Keratinocyte (primary cell): Measurements from ENCODE around the gene PPP1R36. TPM values are rescaled to one million over a fixed set of nuclear protein-coding genes. Genes with fewer than 3 reads are reported as not detected.

Experiments used
- DNase-seq: peaks from one replicate; pipeline ENCODE4 v3.0.0-alpha.2; 2011; ENCODE audit warnings: low read depth, missing footprints, low spot score
- FAIRE-seq: peaks from 2 replicates; lab custom pipeline; 2011; peaks lifted over from hg19 to GRCh38; lab: Jason Lieb, UNC
- H2AFZ ChIP-seq: 2 replicates; pipeline ENCODE4 v1.6.0; 2012; ENCODE audit warnings: low read length, control low read depth, inconsistent platforms; ENCODE audit not compliant: control insufficient read depth
- H3K27ac ChIP-seq: 2 replicates; pipeline ENCODE4 v1.5.1; 2011; ENCODE audit warnings: low read length; ENCODE audit not compliant: control insufficient read depth, insufficient read depth
- H3K27me3 ChIP-seq: 3 replicates; pipeline ENCODE4 v1.6.0; 2011; ENCODE audit warnings: low read length; ENCODE audit not compliant: control insufficient read depth, insufficient read depth; ENCODE audit errors: extremely low read depth
- H3K36me3 ChIP-seq, 2 experiments: 2 replicates in 1 of 2; 3 replicates in 1 of 2; pipeline ENCODE4 v1.5.1; 2011; ENCODE audit warnings: low read length in 2 of 2, mild to moderate bottlenecking in 1 of 2; ENCODE audit not compliant: control insufficient read depth in 2 of 2, insufficient read depth in 2 of 2; ENCODE audit errors: extremely low read depth in 1 of 2
- H3K4me1 ChIP-seq: 3 replicates; pipeline ENCODE4 v1.5.1; 2011; ENCODE audit warnings: low read length; ENCODE audit not compliant: control insufficient read depth, insufficient read depth; ENCODE audit errors: extremely low read depth
- H3K4me2 ChIP-seq: 3 replicates; pipeline ENCODE4 v1.6.0; 2011; ENCODE audit warnings: low read depth, low read length; ENCODE audit not compliant: control insufficient read depth, insufficient read depth; ENCODE audit errors: extremely low read depth
- H3K4me3 ChIP-seq, 3 experiments: fragments of 200-600 bp in 1 of 3; sonication (generic) in 1 of 3; 2 replicates in 2 of 3; 3 replicates in 1 of 3; pipeline ENCODE4 v1.5.1; 2011 to 2016; ENCODE audit warnings: low read length in 3 of 3, mild to moderate bottlenecking in 3 of 3, control low read depth in 2 of 3, inconsistent platforms in 1 of 3, low read depth in 1 of 3, mixed read lengths in 1 of 3, mixed run types in 1 of 3, moderate library complexity in 1 of 3; ENCODE audit not compliant: control insufficient read depth in 2 of 3, insufficient read depth in 2 of 3; ENCODE audit errors: extremely low read depth in 1 of 3
- H3K79me2 ChIP-seq: 2 replicates; pipeline ENCODE4 v1.6.0; 2012; ENCODE audit warnings: low read length; ENCODE audit not compliant: control insufficient read depth, insufficient read depth
- H3K9ac ChIP-seq: 3 replicates; pipeline ENCODE4 v1.6.0; 2011; ENCODE audit warnings: low read length; ENCODE audit not compliant: control insufficient read depth, insufficient read depth; ENCODE audit errors: extremely low read depth
- H3K9me1 ChIP-seq: 3 replicates; pipeline ENCODE4 v1.6.0; 2011; ENCODE audit warnings: low read length; ENCODE audit not compliant: control insufficient read depth, insufficient read depth; ENCODE audit errors: extremely low read depth
- H3K9me3 ChIP-seq: 2 replicates; pipeline ENCODE4 v1.5.1; 2012; ENCODE audit warnings: low read depth, low read length; ENCODE audit not compliant: control insufficient read depth
- H4K20me1 ChIP-seq: 3 replicates; pipeline ENCODE4 v1.6.0; 2011; ENCODE audit warnings: low read length; ENCODE audit not compliant: control insufficient read depth, insufficient read depth; ENCODE audit errors: extremely low read depth
- CTCF ChIP-seq, 3 experiments: IDR thresholded peaks in 1 of 3; conservative IDR thresholded peaks in 1 of 3; optimal IDR thresholded peaks in 1 of 3; 2 replicates in 2 of 3; 3 replicates in 1 of 3; pipeline versions ENCODE3 to v1.5.1; 2011; ENCODE audit warnings: low read length in 3 of 3, mild to moderate bottlenecking in 3 of 3, moderate library complexity in 2 of 3, control low read depth in 1 of 3, inconsistent platforms in 1 of 3; ENCODE audit not compliant: insufficient read depth in 2 of 3; ENCODE audit errors: extremely low read depth in 1 of 3
- EZH2 ChIP-seq: IDR thresholded peaks from one replicate; pipeline ENCODE4 v1.6.1; 2012; ENCODE audit warnings: inconsistent platforms, mild to moderate bottlenecking, low read length, moderate library complexity
- dilution Hi-C: fragments of 300-500 bp; cut with MboI; formaldehyde crosslinking; loops from one replicate; pipeline ENCODE4 v1.7.0; 2020; ENCODE audit warnings: low sequenced_read_pairs; ENCODE audit not compliant: extremely low pct_ligation_motif_present
- polyA plus RNA-seq, 5 experiments: library from polyadenylated mRNA; depleted of rRNA in 3 of 5; stranded (reverse) in 3 of 5; stranded (forward) in 1 of 5; unstranded in 1 of 5; fragments of >200 nt; gene quantifications; 1 replicate in 1 of 5; 2 replicates in 3 of 5; 3 replicates in 1 of 5; pipeline versions ENCODE4 v1.2.1 to v1.2.3, GENCODE V29; 2011 to 2012; ENCODE audit warnings: missing spikeins in 2 of 5, low read depth in 1 of 5, low replicate concordance in 1 of 5

Gene PPP1R36
- polyA plus RNA-seq, 1 donor (not counting 4 experiments of a cell fraction or from before 2014, with no cell fraction given) = 0.81 TPM

GRCh38 chr14:64531567-64531966, 18.2 kb upstream of the PPP1R36 start:
- dilution Hi-C loops = no loop called here

GRCh38 chr14:64536488-64537245, 13.1 kb upstream of the PPP1R36 start:
- Histone ChIP-seq H3K27ac (no peak overlapping the region), H3K36me3 (no peaks in the 10 kb centered on the region), H3K9me1 (no peaks in the 10 kb centered on the region), H2AFZ (no peak overlapping the region), H3K9me3 (peaks cover 3% of the 10 kb centered on the region), H3K4me3 (no peak overlapping the region), H3K79me2 (peaks cover 4% of the 10 kb centered on the region), H3K9ac (no peak overlapping the region), H3K4me2 (no peak overlapping the region), H3K27me3 (peaks cover 9% of the 10 kb centered on the region), H4K20me1 (no peaks in the 10 kb centered on the region), H3K4me1 (peaks cover 15% of the 10 kb centered on the region)
- dilution Hi-C loops = no loop called here
- no peak for TF ChIP-seq CTCF (optimal IDR thresholded peaks at IDR 0.05 in 1 of 3, IDR thresholded peaks at IDR 0.05 in 1 of 3, conservative IDR thresholded peaks at IDR 0.05 in 1 of 3; ENCODE audit: extremely low read depth in 1 of 3, insufficient read depth in 2 of 3, low read length in 3 of 3)
- TF ChIP-seq EZH2 = no peak
- FAIRE-seq (no peak), DNase-seq (no peak)

More at GRCh38 chr14:64531567-64531966, 18.2 kb upstream of the PPP1R36 start:
- Histone ChIP-seq H3K9me1 (no peaks in the 10 kb centered on the region), H3K4me3 (no peak overlapping the region), H3K27me3 (no peaks in the 10 kb centered on the region), H3K36me3 (no peaks in the 10 kb centered on the region), H4K20me1 (no peaks in the 10 kb centered on the region), H3K79me2 (no peaks in the 10 kb centered on the region), H3K9ac (no peak overlapping the region), H3K9me3 (no peaks in the 10 kb centered on the region), H2AFZ (no peak overlapping the region), H3K4me2 (no peak overlapping the region), H3K27ac (no peak overlapping the region), H3K4me1 (no peaks in the 10 kb centered on the region)
- no peak for DNase-seq
- no peak for FAIRE-seq
- TF ChIP-seq EZH2 (no peak), CTCF (optimal IDR thresholded peaks at IDR 0.05 in 1 of 3, IDR thresholded peaks at IDR 0.05 in 1 of 3, conservative IDR thresholded peaks at IDR 0.05 in 1 of 3; ENCODE audit: extremely low read depth in 1 of 3, insufficient read depth in 2 of 3, low read length in 3 of 3) (no peak)
